Kidney glomerular epithelial cell (primary cell): ENCODE results near the gene NFIA.

Experiments used
- DNase-seq: peaks from one replicate; lab custom pipeline; 2025; lab: John Stamatoyannopoulos, UW

The NFIA gene

DNA sequence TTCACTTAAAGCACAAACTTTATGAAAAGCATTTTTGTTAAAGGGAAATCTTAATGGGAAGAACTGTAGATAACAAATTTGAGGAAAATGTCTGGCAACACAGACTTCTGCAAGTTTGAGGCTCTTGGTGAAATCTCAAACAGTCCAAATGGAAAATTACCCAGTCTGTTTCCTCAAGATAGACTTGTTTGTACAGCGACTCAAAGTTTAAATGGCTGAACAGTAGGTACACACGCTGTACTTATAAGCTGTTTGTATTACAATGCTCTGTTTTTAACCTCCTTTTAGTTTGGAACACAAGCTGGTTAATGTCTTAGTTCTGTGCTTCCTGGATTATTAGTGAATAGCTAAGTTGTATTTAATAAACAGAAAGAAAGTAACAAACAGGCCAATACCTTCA is 217.1 kb downstream of the NFIA start:
- DNase-seq: no peak

DNA sequence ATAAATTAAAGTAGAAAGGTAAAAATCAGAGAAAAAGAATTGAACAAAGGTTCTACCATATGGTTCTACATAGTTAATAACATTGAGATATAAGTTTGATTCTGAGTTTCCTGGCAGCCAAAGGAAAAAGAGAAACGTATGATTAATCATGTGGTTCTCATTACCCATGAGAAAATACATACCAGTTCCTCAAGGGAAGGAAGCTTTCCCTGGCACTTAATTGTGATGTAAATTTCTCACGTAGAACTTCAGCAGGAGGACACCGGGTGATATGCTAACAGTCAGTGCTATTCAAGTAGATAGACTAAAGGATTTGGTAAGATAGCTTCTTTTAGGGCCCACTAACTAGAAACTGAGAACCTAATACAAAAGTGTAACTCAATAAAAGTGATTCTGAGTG is 218.5 kb downstream of the NFIA start:
- no peak for DNase-seq

DNA sequence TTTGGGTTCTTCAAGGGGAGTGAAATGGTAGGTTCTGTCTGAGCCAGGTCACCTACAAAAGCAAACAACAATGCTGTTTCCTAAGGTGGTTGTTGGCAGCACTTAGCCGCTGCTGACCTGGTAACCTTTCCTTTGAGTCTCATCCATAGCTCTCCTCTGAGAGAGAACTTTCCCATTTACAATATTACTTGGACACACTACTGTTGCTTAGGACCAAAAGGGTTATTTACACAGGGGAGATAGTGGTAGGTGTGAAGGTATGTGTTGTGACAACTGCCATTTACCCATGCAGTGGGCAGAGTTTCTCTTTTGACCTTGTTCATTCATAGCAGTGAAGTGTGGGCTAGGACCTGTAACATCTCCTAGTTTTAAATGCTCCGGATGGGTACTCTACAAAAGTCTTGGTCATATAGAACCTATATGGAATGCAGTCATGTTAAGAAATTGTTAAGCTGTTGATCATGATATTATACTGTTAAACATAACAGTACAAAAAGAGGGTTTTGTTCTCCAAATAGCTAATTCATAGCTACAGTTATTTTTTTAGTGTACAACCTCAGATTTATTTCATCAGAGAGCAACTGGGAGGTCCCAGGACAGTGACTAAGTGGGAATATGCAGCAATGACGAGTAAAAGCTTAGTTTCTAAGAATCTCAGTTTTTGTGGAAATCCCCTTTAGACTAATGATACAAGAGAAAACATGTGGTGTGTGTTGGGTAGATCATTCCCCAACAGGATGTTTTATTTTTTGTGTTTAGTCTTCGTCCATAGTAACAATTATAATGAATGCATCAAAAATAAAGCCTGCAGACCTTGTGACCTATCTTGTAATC is 219.7 kb downstream of the NFIA start:
- DNase-seq: peak; percentile 66

DNA sequence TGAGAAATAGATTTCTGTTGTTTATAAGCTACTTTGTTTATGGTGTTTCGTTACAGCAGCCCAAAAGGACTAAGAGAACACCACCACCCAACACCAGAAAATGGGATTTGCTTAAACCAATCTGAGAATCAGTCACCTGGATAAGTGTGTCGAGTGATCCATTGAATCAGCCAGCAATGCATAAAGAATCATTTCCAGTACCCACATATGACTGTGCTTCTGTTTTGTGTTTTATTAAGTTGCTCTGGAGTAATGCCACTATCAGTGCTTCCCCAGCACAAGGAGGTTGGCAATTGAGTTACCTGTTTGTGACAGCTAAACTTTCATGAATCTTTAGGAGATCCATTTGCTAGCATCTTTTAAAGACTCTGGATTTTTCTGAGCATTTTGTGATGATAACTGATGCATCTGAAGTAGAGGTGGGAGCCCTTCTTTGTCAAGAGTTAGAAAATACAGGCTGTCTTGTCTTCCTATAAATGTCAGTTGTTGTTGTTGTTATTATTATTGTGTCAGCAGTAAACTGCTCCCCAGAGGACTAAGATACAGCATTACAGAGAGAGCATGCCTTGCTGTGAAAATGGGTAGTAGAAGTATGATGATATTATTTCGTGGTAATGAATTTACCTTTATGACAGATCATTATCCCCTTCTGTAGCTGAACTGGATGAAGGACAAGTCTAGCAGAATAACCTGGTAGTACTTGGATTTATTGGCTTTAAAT is 225.2 kb downstream of the NFIA start:
- no peak for DNase-seq

DNA sequence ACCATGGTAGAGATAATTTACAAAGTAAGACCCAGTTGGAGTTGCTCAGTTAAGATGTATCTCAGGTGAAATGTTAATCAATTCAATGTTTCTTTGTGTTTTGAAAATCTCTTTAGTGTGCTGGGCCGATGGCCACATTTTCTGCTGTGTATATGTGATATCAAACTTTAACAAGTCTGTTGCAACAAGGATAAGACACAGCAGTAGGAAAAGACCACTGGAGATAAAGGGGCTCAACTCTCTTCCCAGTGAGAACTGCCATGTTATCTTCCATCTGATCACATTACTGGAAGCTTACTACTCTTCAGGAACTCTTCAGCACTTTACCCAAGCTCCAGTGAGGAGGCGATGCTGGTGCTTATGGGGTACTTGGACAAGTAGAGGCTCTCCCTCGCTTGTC is 227.7 kb downstream of the NFIA start:
- no peak for DNase-seq

DNA sequence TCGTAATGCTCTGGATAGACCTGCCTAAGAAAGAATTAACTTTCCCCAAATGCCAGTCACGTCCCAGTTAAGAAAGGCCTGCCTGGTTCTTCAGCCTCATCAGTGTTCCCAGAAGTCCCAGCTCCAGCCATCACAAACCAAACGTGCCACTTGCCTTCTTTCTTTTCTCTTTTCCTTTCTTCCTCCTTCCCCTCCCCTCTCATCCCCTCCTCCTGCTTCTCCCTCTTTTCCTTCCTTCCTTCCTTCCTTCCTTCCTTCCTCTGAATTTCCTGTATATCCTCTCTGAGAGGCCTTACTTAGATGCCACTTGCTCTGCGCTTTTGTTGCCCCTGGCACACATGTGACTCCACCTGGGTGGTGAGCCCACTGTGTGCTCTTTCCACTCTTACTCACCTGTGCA is 228.2 kb downstream of the NFIA start:
- no peak for DNase-seq

DNA sequence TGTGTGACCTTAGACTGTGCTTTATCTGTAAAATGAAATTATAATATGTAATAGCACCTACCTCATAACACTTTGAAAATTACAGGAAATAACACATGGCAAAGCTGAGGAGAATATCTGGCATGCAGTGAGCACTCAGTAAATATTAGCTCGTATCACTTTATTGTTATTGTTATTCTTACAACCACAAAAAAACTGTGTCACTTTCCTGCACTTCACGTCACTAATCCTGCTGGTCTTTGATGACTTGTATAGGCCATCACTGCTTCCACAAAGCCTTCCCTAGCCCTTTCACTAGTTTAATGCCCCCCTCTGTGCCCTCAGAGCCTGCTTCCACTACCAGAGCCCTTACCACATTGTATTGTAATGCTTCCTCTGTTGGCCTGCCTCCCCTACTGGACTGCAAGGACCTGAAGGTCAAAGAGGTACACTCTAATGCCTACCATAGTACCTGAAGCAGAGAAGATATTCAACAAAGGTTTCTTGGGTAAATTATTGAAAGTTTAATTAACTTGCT is 231.6 kb downstream of the NFIA start:
- no peak for DNase-seq

DNA sequence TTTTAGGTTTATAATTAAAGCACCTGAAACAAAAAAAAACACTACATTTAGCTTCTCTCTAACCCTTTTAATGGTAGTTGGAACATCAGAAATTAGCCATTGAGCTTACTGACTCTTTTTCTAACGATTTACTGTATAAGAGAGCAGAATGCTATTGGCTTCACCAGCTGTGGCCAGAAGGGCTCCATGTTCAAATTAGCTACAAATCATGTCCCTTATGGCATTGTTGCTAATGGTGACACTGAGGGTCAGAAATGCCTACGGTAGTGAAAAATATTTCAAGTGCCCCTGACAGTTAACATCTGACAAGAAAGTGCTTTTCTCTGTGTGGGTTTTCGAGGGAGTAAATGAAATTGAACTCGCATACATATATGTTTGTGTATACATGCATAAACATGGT is 232.7 kb downstream of the NFIA start:
- DNase-seq: no peak

DNA sequence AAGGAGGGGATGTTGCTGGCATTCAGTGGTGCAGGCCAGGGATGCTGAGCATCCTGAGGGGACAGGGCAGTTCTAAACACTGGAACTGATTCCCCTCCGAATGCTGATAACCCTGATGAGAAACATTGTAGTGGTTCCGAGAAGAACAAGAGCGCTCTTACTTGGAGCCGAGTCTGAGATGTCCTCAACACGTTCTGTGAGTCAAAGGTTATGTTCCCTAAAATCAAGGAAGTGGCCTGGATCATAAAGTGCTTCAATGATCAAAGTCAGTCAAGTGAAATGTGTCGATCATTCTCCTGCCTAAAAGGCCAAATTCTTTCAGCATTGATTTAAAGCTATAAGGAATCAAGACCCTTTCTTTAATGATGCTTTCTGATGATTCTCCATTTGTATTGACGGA is 234.1 kb downstream of the NFIA start:
- no peak for DNase-seq

DNA sequence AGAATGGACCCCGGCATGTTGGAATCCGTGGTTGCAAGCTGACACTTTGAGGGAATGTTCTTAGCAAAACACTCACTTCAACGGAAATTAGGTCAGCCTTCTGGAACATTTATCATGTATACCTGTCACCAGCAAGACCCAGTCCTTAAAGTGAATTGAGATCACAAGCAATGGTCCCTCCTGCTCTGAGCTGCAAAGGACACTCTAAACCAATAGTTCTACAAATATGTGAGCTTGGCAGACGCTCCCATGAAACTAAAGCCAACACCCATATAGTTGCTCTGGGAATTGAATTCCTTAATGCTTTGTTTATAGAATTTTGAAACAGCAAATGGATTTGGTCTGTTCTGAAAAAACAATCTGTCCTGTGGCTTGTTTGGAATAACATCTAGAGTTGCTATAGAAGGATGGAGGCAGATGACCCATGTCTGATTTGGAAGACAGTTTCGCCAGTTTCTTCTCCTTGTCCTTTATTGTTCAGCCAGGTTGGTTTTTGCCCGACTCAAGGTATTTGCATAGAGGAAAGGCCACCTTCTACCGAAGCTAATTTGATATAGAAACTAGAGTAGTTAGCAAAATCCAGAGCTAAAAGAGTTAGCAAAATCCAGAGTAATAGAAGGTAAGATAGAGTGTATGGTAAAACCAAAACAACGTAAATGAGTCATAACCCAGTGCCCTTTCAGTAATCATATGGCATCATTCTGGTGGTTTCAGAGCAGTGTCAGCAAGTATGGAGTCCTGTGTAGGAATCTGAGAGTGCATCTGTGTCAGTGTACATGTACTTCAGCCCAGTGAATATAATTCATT is 236.2 kb downstream of the NFIA start:
- DNase-seq: peak; percentile 71

DNA sequence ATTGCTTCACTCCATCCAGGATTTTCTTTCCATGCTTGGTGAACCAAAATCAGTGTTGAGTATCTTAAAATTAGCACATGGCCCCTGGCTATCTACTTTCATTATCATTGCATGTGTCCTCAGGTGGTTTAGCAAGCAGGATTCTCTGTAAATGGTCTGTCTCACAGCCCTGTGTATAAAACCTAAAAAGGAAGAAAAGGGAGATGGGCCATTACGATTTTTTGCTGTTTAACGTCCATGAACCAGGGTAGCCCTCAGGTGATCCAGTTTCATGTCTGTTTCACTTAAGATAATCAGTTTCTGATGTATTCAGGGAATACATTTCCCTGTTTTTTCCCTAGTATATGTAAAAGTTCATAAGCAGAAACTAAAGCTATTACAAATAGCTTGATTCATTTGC is 238.2 kb downstream of the NFIA start:
- no peak for DNase-seq

DNA sequence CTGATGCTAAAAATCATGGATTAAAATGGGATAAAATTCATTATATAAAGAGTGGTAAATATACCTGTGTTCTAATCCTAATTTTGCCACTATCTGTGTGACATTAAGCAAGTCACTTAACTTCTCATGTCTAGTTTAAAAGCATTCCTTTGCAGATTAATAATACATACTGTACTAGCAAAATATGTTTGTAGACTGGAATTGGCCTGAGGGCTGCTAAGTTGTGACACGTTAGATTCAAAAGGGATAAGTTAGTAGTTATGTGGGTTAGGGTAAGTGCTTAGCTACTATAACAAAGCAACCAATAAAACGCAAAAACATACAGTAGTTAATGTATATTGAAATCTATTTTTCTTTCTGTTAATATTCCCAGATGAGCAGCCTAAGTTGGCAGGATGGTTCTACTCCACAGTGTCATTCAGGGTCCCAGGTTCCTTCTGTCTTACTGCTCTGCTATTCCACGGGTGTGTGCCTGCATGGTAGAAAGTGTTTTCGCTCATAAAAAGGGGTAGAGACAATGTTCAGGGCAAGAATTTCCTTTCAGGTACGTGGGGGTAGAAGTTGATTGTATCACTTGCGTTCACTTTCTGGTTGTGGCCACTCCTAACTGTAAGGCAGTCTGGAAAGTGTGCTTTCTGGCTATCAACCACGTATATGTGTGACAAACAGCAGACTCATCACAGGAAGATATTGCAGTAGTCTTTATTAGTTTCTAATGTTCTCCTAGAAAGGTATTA is 239.8 kb downstream of the NFIA start:
- DNase-seq: no peak

DNA sequence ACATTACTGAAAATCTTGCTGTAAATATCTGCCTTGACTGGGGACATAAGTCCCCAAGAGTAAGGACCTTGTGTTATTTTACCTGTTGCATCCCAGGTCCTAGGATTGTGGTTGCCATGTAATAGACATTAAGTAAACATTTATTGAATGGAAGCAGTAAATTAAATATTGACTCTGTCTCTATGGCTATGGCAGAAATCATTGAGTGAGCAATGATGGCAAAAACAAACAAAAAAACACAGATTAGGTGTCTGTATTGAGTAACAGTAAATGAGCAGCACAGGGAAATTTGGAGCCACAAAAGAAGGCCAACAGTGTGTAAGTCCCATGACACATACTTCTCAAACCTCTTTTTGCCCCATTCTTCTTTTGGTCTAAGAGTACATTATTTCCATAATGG is 240.4 kb downstream of the NFIA start:
- DNase-seq: no peak

DNA sequence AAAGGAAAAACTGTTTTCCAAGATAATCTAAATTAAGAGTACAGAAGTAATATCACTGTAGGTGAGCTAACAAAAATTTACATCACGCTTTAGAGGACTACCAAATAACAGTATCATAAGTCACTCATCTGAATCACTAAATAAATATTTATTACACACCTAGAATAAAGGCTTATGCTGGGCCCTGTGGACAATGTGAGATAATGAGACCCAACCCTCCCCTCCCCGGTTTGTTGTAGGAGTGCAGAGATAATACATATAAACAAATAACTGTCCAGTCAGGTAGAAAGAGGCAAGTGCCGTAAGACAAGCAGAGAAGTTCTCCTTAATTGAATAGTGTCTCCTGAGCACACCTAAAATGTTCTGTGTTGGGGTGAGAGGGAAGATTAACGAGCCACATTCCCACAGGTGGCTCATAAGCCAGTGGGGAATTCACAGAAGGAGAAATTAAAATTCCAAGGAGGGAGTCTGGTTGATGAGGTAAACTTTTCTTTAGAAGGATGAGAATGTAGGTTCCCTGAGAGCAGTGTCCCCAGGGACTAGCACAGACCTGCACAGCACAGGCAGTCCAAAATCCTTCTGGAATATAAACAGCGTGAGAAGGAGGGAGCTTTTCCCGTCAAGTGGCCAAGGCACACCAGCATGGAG is 241.4 kb downstream of the NFIA start:
- DNase-seq: no peak

DNA sequence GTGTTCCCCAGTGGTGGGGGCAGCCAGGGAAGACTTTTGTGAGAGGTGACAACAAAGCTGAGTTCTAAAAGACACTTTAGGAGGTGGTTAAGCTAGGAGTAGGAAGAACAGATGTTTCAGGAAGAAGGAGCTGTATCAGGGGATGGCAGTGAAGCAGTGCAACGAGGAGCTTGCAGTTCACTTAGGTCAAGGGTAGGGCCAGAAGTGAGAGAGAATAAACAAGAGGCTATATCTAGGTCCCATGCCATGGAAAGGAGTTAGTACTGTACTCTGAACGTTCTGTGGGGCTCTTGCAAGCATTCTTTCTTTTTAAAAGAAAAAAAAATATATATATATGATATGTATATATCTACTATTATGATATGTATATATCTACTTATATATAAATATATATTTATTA is 244.4 kb downstream of the NFIA start:
- DNase-seq: no peak

DNA sequence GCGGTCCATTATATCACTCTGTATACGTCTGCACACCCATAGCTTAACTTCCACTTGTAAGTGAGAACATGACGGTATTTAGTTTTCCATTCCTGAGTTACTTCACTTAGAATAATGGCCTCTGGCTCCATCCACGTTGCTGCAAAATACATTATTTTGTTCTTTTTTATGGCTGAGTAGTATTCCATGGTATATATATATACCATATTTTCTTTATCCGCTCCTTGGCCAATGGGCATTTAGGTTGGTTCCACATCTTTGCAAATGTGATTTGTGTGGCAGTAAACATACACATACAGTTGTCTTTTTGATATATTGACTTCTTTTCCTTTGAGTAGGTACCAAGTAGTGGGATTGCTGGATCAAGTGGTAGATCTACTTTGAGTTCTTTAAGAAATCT is 245.1 kb downstream of the NFIA start:
- DNase-seq: no peak

DNA sequence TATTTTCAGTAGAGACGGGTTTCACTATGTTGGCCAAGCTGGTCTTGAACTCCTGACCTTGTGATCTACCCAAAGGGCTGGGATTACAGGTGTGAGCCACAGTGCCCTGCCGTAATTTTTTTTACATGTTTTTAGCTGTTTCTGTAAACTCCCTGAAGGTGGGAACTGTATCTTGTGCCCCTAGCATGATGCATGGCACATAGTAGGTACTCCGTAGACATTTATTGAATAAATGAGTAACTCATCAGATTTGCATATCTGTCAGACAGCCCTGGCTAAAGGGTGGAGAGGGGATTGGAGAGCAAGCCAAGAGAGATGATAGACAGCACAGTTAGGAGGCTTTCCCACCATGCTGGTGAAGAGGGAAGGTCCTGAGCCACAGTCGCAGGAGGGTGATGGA is 247.2 kb downstream of the NFIA start:
- no peak for DNase-seq

DNA sequence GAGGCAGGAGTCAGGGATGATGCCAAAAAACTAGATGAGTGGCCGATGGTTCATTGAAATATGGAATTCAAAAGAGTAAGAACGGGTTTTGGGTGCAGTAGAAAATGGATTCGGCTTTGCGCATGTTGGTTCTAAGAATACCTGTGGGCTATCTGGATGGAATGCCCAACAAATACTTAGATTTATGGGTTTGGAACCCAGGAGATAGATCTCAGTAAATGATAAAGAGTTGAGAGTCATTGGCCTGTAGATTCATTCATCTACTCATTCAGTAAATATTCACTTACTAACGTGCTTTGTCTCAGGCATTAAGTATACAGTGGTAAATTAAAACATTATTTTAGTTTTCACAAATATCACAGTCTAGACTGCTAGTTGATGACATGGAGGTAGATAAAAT is 247.7 kb downstream of the NFIA start:
- DNase-seq: no peak

DNA sequence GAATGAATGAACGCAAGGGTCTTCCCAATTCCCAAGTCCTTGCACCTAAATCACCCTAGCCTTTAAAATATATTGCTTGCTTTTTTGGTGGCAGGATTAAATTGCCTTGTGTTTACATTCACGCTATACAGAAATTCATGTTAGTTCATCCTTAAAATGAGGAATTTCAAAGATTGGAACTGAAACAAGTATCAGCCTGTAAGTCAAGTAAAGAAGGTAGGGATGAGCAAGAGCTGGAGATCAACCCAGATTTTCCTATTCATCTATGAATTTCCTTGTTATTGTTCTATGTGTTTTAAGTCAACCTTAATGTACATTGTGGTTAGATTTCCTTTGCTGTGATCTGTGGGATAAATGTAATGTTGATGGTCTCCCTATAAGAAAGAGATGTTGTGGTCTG is 248.2 kb downstream of the NFIA start:
- DNase-seq: no peak

DNA sequence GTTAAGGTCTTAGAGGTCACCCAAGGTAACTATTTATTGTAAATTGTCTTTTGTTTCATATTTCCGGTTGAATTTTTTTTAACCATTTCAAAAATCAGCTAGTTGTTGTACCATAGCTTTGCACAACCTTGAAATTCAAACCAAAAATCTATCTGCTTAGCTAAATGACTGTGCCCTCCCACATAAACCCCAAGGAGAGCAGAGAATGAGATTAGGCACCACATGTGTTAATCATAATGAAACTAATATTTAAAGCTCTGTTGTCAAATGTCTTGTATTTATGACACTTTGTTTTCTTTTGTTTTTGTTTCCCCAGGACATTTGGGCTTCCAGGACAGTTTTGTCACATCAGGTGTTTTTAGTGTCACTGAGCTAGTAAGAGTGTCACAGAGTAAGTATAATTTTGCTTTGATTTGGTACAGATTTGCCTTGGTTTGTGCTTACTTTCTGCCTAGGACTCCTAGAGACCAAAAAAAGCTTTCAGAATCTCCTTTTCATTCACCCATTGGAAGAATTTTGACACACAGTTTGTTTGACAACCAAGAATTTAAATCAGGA is 249.9 kb downstream of the NFIA start:
- no peak for DNase-seq

DNA sequence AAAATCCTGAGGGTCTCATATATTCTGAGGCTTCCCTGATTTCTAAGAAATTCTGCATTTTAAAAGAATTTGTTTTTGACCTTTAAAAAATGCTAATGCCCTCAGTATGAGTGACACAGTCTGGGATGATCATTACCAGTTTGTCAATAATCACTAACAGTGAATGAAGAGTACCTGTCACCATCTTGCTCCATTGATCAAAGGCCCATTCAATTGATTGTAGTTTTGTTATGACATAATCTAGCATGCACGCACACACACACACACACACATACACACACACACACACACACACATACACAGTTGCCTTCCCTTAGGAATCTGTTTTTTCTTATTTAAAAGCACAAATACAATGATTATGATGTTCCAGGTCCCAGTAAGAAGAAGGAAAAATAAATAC is 250.4 kb downstream of the NFIA start:
- no peak for DNase-seq
